ENCODE data around the gene HERPUD2.
A peak's percentile ranks its signal among the peaks of the same experiment; 100 is the strongest.

The HERPUD2 gene

GRCh38 chr7:35694784-35695472 lies at the start of gene HERPUD2:
Gene HERPUD2 (minus strand): TSS chr7:35695135. CDS start chr7:35694330, 805 bp downstream.
- DNase-seq, result peak in 55 of 56 donors; percentile 69 to 96 (median 90)

GRCh38 chr7:35738889-35739288 lies 44.0 kb upstream of the HERPUD2 start:
- DNase-seq, result no peak

DNA sequence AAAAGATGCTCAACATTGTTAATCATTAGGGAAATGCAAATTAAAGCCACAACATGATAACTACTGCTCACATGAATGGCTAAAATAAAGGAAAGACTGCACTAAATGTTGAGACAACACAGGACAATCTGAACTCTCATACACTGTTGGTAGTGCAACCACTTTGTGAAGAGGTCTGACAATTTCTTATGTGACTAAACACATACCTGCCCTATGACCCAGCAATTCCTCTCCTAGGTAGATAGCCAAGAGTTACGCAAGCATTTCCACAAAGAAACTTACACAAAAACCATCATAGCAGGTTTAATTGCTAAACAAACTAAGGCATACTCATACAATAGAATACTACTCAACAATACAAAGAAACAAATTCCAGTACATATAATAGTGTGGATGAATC lies 41.8 kb upstream of the HERPUD2 start:
- DNase-seq, result no peak

DNA sequence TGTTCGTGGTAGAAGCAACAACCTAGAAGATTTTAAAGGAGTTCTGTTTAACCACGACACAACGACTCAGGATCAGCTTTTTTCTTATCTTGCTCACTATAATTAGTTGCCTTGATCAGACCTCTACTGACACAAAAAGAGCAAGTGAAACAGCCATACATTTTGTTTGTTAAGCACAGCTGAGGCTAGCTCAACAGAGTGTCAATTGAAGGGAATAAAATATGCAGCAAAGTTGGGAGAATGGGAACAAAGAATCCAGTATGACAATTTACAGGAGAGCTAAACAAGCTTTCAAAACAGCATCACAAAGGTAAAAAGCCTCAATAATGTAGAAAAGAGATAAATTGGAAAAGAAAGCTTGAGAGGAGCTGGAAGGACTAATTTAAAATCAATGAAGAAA lies 40.5 kb upstream of the HERPUD2 start:
- DNase-seq, result peak in 1 of 56 donors; percentile 24

- peak in 2 of 56 donors; percentile 29 to 62 for DNase-seq
Measured at GRCh38 chr7:35734001-35734483, 39.1 kb upstream of the HERPUD2 start.

DNA sequence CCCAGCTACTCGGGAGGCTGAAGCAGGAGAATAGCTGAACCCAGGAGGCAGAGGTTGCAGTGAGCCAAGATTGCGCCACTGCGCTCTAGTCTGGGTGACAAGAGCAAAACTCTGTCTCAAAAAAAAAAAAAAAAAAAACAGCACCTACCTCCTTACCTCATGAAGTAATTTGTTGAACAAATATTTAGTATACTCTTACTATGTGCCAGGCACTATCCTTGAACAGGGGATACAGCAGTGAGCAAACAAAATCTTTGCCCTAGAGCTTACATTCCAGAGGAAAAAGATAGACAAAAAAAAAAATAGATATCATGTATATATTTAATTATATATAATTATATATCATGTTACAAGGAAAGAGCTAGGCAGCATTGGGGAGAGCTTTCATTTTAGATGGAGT lies 36.4 kb upstream of the HERPUD2 start:
- no peak for DNase-seq

DNA sequence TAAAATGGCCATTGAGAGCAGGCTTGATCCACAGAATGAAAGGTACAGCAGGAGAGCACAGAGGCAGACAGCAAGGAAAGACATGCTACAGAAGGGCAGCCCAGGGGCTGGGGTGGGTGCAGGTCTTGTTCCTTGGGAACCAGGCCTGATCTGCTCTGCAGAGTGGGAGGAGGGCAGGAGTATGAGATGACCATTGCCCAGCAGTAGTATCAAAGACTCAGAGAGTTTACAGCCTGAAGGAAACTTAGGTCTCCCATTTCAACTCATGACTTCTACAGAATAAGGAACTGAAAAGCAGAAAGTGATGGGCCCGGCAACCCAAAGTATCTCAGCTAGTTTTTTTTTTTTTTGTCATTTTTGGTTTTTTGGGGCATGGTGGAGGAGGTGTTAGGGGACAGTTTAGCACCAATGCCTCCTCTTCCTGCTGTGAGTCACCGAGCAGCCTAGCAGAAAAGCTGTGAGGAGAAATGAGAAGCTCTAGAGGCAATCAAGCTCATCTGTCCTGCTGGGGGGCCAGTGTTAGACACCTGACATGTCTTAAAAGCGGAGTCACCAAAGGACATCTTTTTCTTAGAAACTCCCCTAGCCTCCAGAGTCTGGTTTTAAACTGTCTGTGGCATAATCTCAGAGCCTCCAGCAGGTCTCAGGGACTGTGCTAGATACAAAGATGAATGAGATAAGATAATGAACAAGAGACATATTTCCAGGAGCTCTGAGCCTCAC lies 34.3 kb upstream of the HERPUD2 start:
- no peak for DNase-seq

GRCh38 chr7:35728412-35729060 lies 33.6 kb upstream of the HERPUD2 start:
- DNase-seq, result peak in 1 of 56 donors; percentile 14

DNA sequence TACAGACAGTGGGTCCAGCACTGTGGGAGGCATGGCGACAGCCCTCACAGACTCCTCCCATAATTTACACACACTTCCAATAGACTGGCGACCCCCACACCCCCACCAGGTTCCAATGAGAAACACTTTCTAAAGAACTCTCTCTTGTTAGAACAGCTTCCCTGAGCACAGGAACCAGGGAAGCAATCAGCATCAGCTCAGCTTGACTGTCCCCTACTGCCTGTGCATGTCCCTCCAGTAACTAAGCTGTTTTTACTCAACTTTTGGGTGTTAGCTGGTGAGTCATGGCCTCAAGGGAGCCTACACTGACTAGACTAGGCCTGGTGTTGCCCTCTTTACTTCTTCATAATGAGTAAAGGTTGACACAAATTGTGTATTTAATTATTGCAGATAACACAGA lies 32.6 kb upstream of the HERPUD2 start:
- no peak for DNase-seq

DNA sequence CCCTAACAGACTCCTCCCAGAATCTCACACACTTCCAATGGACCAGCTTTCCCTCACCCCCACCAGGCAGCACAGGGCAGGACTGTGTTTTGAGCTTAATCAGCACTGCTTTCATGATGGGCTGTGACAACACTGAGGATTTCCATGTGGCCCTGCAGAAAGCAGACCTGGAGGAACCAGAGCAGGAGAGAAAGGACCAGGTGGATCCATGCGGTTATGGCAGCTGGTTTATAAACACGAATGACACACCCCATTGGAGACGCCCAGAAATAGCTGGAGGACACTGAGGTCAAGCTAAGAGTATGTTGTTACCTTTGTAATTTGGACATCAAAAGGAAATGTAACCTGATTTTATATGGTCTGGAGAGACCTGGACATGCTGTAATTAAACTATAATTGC lies 31.7 kb upstream of the HERPUD2 start:
- DNase-seq, result no peak

DNA sequence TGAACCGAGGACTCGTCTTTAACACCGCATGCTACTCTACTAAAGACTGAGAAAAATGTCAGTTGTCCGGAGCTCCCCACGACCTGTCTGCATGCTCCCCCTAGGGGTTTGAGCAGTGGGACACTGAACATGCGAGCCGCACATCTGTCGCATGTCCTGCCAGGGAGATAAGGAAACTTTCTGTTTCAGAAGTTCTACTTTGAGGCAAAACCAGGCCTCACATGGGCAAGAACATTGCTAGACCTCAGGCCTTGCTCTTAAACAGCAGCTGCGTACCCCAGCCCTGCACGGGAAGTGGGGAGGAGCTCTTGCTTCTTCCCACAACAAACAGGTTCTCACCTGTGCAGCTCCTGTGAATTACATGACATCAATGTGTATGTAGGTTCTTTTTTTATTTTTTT lies 30.3 kb upstream of the HERPUD2 start:
- DNase-seq, result no peak

- no peak for DNase-seq
Measured at GRCh38 chr7:35723011-35723410, 28.1 kb upstream of the HERPUD2 start.

DNA sequence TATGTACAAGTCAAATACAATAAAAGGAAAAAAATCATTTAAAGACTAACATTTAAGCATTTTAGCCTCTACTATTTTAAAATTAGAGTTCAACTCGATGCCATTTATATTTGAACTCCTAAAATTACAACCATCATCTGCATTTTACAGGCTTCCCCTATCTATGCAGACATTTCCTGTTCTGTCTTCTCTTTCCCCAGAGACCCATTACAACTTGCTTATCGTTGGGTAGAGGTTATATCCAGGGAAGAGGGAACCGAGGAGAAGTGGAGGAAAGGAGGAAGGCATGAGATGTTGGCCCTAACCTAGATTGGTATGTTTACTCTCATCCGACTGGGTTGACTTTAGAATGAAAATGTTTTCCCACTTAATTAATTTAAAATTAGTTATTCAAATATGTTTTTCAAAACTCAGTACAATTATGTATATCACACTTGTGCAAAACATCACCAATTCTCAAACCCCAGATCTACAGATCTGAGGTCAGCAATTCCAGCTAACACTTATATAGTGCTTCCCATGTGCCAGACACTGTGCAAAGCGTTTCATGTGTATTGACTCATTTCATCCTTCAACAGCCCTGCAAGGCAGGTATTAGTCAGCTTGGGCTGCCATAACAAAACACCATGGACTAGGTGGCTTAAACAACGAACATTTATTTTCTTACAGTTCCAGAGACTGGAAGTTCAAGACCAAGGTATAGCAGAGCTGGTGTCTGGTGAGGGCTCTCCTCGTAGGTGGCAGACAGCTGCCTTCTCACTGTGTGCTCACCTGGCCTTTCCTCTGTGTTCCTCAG lies 27.3 kb upstream of the HERPUD2 start:
- DNase-seq, result no peak

- DNase-seq, result no peak
Measured at GRCh38 chr7:35721288-35721687, 26.4 kb upstream of the HERPUD2 start.

- DNase-seq, result no peak
Measured at GRCh38 chr7:35720849-35721248, 25.9 kb upstream of the HERPUD2 start.

DNA sequence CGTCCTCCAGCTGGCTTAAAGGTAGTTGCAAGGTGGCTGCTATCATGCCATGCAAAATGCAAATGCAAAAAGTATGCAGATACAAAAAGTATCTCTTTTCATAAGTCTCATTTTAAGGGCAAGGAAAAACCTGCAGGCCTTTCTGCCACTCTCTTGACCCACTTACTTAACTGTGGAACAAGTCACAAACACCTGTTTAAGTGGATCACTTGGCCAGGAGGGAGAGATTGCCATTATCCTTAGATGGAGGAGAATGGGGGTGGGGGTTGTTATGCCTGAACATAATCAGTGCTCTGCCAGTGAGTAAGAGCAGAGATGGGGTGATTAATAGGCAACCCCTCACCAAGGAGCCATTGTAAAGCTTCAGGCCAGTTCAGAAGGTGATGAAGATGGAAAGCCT lies 25.1 kb upstream of the HERPUD2 start:
- no peak for DNase-seq

DNA sequence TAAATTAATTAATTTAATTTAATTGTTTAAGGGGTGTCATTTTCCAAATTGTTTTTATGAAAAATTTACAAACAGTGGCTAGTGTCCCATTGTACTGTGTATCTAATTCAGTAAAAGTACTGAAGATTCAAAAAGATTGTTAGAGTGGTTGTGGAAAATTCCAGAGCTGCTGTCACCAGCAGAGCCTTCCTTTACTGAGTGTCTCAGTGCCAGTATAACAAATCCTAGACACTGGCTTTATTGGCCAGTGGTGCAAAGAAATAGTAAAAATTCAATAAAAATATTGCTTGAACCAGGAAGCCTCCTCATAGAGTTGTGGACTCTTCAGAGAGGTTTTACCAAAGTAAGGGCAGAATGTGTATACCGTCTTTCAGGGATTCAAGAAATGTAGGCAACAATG lies 23.1 kb upstream of the HERPUD2 start:
- DNase-seq, result no peak

- no peak for DNase-seq
Measured at GRCh38 chr7:35717516-35717915, 22.6 kb upstream of the HERPUD2 start.

- DNase-seq, result peak in 1 of 56 donors; percentile 29
Measured at GRCh38 chr7:35717013-35717412, 22.1 kb upstream of the HERPUD2 start.

DNA sequence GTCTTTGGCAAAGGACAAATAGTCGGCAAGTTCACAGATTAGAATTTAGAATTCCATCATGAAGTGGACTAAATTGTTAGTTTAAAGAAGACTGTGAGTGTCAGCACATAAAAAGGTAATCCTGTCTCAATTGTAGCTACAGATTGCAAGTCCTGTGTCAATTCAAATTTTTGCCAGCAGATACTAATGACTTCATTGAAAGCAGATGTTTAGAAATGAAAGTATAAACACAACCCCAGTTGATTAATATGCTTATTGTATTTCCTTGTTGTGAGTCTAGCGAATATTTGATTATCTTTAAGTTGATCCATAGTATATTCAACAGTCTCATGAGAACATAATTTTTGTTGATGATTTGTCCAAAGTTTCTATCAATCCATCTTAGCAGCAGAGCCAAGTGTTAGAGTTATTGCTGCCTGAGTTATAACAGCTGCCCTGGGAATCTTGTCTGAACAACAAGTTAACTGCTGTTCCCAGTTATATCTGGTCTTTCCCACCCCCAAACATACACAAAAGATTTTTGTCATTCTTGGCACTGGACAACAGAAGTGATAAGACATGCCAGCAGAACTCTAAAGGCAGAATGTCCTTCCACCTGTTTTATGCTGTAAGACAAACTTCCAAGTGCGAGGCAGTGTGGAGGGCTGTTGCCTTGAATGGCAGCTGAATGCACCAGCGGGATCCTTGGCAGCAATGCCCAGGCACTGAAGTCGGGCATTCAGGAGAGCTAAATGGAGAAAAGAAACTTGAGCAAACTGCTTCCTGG lies 21.3 kb upstream of the HERPUD2 start:
- peak in 49 of 56 donors; percentile 14 to 83 (median 49) for DNase-seq

GRCh38 chr7:35714862-35715261 lies 19.9 kb upstream of the HERPUD2 start:
- DNase-seq, result peak in 36 of 56 donors; percentile 12 to 73 (median 50)
